Measurements from ENCODE around the gene KRT86. TPM values are rescaled to one million over a fixed set of nuclear protein-coding genes. Genes with fewer than 3 reads are reported as not detected.
A peak's percentile ranks its signal among the peaks of the same experiment; 100 is the strongest.

KRT86 gene
- total RNA-seq, 5 donors from 2014 or later (not counting 1 experiment from before 2014, with no cell fraction given) = 0.35 TPM; not detected in 4

GRCh38 chr12:52229836-52230343 is 44.6 kb upstream of the KRT86 start:
- POLR2A ChIA-PET = interaction anchor here in 1 of 2 donors (0.6 kb wide), 1 partner anchor 269 kb away, joined by 3 read pairs; no protein-coding TSS in a partner anchor
- 93% methylated on average over 2 of the region's 2 CpGs for WGBS (ENCODE audit: insufficient coverage)

GRCh38 chr12:52230364-52231281 is 43.8 kb upstream of the KRT86 start:
- no peak for ATAC-seq (replicated peaks in 1 of 4)
- H3K36me3 ChIP-seq (ENCODE audit: control insufficient read depth in 2 of 2, extremely low read depth in 1 of 2, insufficient read depth in 1 of 2, low read length in 1 of 2) = no peaks in the 10 kb centered on the region
- Mint-ChIP-seq H3K27me3 (peaks cover 46 to 65% of the 10 kb centered on the region in 2 donors), H3K9me3 (no peaks in the 10 kb centered on the region), H3K27ac (no peak overlapping the region), H3K4me3 (no peak overlapping the region), H3K4me1 (peaks cover 0 to 2% (median 0%) of the 10 kb centered on the region in 3 donors), H3K36me3 (no peaks in the 10 kb centered on the region)
- 55% methylated on average over 6 of the region's 8 CpGs for WGBS (ENCODE audit: insufficient coverage)
- no peak overlapping the region for H3K27ac ChIP-seq (ENCODE audit: low read length)
- DNase-seq = no peak
- H3K4me1 ChIP-seq (ENCODE audit: control insufficient read depth in 1 of 2, extremely low read depth in 1 of 2, insufficient read depth in 2 of 2, low read length in 2 of 2) = no peaks in the 10 kb centered on the region
- ChIA-PET POLR2A (interaction anchor here in 1 of 2 donors (0.6 kb wide), 1 partner anchor 268 kb away, joined by 3 read pairs; no protein-coding TSS in a partner anchor), CTCF (no interaction called here)
- H3K27me3 ChIP-seq (replicated peaks in 1 of 2; ENCODE audit: control insufficient read depth in 2 of 2, extremely low read depth in 1 of 2, insufficient read depth in 2 of 2, low read length in 1 of 2) = peaks cover 6 to 64% of the 10 kb centered on the region in 2 experiments
- H3K9me3 ChIP-seq = no peaks in the 10 kb centered on the region
- H3K4me3 ChIP-seq (ENCODE audit: control insufficient read depth in 1 of 2, extremely low read depth in 1 of 2, low read length in 1 of 2) = no peak overlapping the region

More at GRCh38 chr12:52229836-52230343, 44.6 kb upstream of the KRT86 start:
- ATAC-seq (replicated peaks in 1 of 4) (no peak), DNase-seq (no peak)
- no peak overlapping the region for H3K27ac Mint-ChIP-seq
- CTCF ChIA-PET = no interaction called here
- H3K36me3 ChIP-seq (ENCODE audit: control insufficient read depth in 2 of 2, extremely low read depth in 1 of 2, insufficient read depth in 1 of 2, low read length in 1 of 2) = no peaks in the 10 kb centered on the region
- H3K4me1 Mint-ChIP-seq = peaks cover 0 to 2% (median 0%) of the 10 kb centered on the region in 3 donors
- H3K27me3 Mint-ChIP-seq = peaks cover 42 to 60% of the 10 kb centered on the region in 2 donors
- no peak overlapping the region for H3K4me3 ChIP-seq (ENCODE audit: control insufficient read depth in 1 of 2, extremely low read depth in 1 of 2, low read length in 1 of 2)
- H3K9me3 ChIP-seq = no peaks in the 10 kb centered on the region
- no peaks in the 10 kb centered on the region for H3K9me3 Mint-ChIP-seq
- H3K4me1 ChIP-seq (ENCODE audit: control insufficient read depth in 1 of 2, extremely low read depth in 1 of 2, insufficient read depth in 2 of 2, low read length in 2 of 2) = no peaks in the 10 kb centered on the region
- no peak overlapping the region for H3K4me3 Mint-ChIP-seq
- H3K27ac ChIP-seq (ENCODE audit: low read length) = no peak overlapping the region
- H3K27me3 ChIP-seq (replicated peaks in 1 of 2; ENCODE audit: control insufficient read depth in 2 of 2, extremely low read depth in 1 of 2, insufficient read depth in 2 of 2, low read length in 1 of 2) = peaks cover 6 to 59% of the 10 kb centered on the region in 2 experiments
- H3K36me3 Mint-ChIP-seq = no peaks in the 10 kb centered on the region

- Histone ChIP-seq H3K27ac (ENCODE audit: low read length) (no peak overlapping the region), H3K27me3 (replicated peaks in 1 of 2; ENCODE audit: control insufficient read depth in 2 of 2, extremely low read depth in 1 of 2, insufficient read depth in 2 of 2, low read length in 1 of 2) (peaks cover 6 to 66% of the 10 kb centered on the region in 2 experiments), H3K4me3 (ENCODE audit: control insufficient read depth in 1 of 2, extremely low read depth in 1 of 2, low read length in 1 of 2) (no peak overlapping the region), H3K36me3 (ENCODE audit: control insufficient read depth in 2 of 2, extremely low read depth in 1 of 2, insufficient read depth in 1 of 2, low read length in 1 of 2) (no peaks in the 10 kb centered on the region), H3K4me1 (ENCODE audit: control insufficient read depth in 1 of 2, extremely low read depth in 1 of 2, insufficient read depth in 2 of 2, low read length in 2 of 2) (no peaks in the 10 kb centered on the region), H3K9me3 (no peaks in the 10 kb centered on the region)
- POLR2A ChIA-PET = no interaction called here
- no peak for DNase-seq
- H3K36me3 Mint-ChIP-seq = no peaks in the 10 kb centered on the region
- H3K27me3 Mint-ChIP-seq = peaks cover 47 to 64% of the 10 kb centered on the region in 2 donors
- H3K27ac Mint-ChIP-seq = no peak overlapping the region
- no peaks in the 10 kb centered on the region for H3K9me3 Mint-ChIP-seq
- CTCF ChIA-PET = no interaction called here
- WGBS (ENCODE audit: insufficient coverage) = 76% methylated on average over 14 of the region's 16 CpGs
- ATAC-seq (replicated peaks in 1 of 4) = no peak
- peaks cover 0 to 2% (median 0%) of the 10 kb centered on the region in 3 donors for H3K4me1 Mint-ChIP-seq
- no peak overlapping the region for H3K4me3 Mint-ChIP-seq
Observed at GRCh38 chr12:52231305-52232202, 42.9 kb upstream of the KRT86 start.

GRCh38 chr12:52232203-52232673 is 42.2 kb upstream of the KRT86 start:
- Mint-ChIP-seq H3K27me3 (peaks cover 47 to 63% of the 10 kb centered on the region in 2 donors), H3K9me3 (no peaks in the 10 kb centered on the region), H3K36me3 (no peaks in the 10 kb centered on the region), H3K4me1 (peaks cover 0 to 2% (median 0%) of the 10 kb centered on the region in 3 donors), H3K27ac (no peak overlapping the region), H3K4me3 (no peak overlapping the region)
- H3K36me3 ChIP-seq (ENCODE audit: control insufficient read depth in 2 of 2, extremely low read depth in 1 of 2, insufficient read depth in 1 of 2, low read length in 1 of 2) = no peaks in the 10 kb centered on the region
- ChIA-PET CTCF (no interaction called here), POLR2A (no interaction called here)
- H3K4me3 ChIP-seq (ENCODE audit: control insufficient read depth in 1 of 2, extremely low read depth in 1 of 2, low read length in 1 of 2) = no peak overlapping the region
- ATAC-seq (replicated peaks in 1 of 4) (no peak), DNase-seq (no peak)
- no peak overlapping the region for H3K27ac ChIP-seq (ENCODE audit: low read length)
- 55% methylated on average over 8 of the region's 12 CpGs for WGBS (ENCODE audit: insufficient coverage)
- H3K4me1 ChIP-seq (ENCODE audit: control insufficient read depth in 1 of 2, extremely low read depth in 1 of 2, insufficient read depth in 2 of 2, low read length in 2 of 2) = no peaks in the 10 kb centered on the region
- no peaks in the 10 kb centered on the region for H3K9me3 ChIP-seq
- H3K27me3 ChIP-seq (replicated peaks in 1 of 2; ENCODE audit: control insufficient read depth in 2 of 2, extremely low read depth in 1 of 2, insufficient read depth in 2 of 2, low read length in 1 of 2) = peaks cover 6 to 68% of the 10 kb centered on the region in 2 experiments

GRCh38 chr12:52232674-52233461 is 41.6 kb upstream of the KRT86 start, which contains the start of gene KRT7:
Gene KRT7 (plus strand): TSS chr12:52233243. CDS start chr12:52233297, 54 bp downstream.
- Mint-ChIP-seq H3K36me3 (no peaks in the 10 kb centered on the region), H3K4me3 (peak within 1 kb of the TSS in 1 of 3 donors; percentile 20), H3K4me1 (peaks cover 0 to 2% (median 0%) of the 10 kb centered on the region in 3 donors), H3K9me3 (no peaks in the 10 kb centered on the region), H3K27me3 (peaks cover 47 to 62% of the 10 kb centered on the region in 2 donors), H3K27ac (no peak within 1 kb of the TSS)
- Histone ChIP-seq H3K27ac (ENCODE audit: low read length) (no peak within 1 kb of the TSS), H3K4me3 (ENCODE audit: control insufficient read depth in 1 of 2, extremely low read depth in 1 of 2, low read length in 1 of 2) (no peak within 1 kb of the TSS), H3K9me3 (no peaks in the 10 kb centered on the region), H3K4me1 (ENCODE audit: control insufficient read depth in 1 of 2, extremely low read depth in 1 of 2, insufficient read depth in 2 of 2, low read length in 2 of 2) (no peaks in the 10 kb centered on the region), H3K27me3 (replicated peaks in 1 of 2; ENCODE audit: control insufficient read depth in 2 of 2, extremely low read depth in 1 of 2, insufficient read depth in 2 of 2, low read length in 1 of 2) (peaks cover 6 to 70% of the 10 kb centered on the region in 2 experiments), H3K36me3 (ENCODE audit: control insufficient read depth in 2 of 2, extremely low read depth in 1 of 2, insufficient read depth in 1 of 2, low read length in 1 of 2) (no peaks in the 10 kb centered on the region)
- ATAC-seq (replicated peaks in 1 of 4) (no peak), DNase-seq (no peak)
- 11% methylated on average over 56 of the region's 58 CpGs for WGBS (ENCODE audit: insufficient coverage)
- CTCF ChIA-PET = interaction anchor here in 1 of 2 donors (1.1 kb wide), 1 partner anchor 43 kb away, joined by 3 read pairs; no protein-coding TSS in a partner anchor
- POLR2A ChIA-PET = no interaction called here
